Upper lobe of right lung (tissue), 1 donor: ENCODE data around the gene SHISA8. TPM values are rescaled to one million over a fixed set of nuclear protein-coding genes. Genes with fewer than 3 reads are reported as not detected.

Source experiments
- ATAC-seq: fragments of 200-7000 bp; cut with Tn5 transposase; one replicate; pipeline ENCODE4 v1.9.1; 2020; ENCODE audit warnings: mild to moderate bottlenecking, moderate library complexity
- DNase-seq: peaks from one replicate; pipeline ENCODE4 v3.0.0-alpha.2; 2020
- H3K27ac ChIP-seq: fragments of 200-600 bp; one replicate; pipeline ENCODE4 v1.8.0; 2022
- H3K27me3 ChIP-seq: fragments of 200-600 bp; one replicate; pipeline ENCODE4 v1.8.0; 2022; ENCODE audit warnings: mild to moderate bottlenecking
- H3K36me3 ChIP-seq: fragments of 200-600 bp; one replicate; pipeline ENCODE4 v1.8.0; 2022
- H3K4me1 ChIP-seq: fragments of 200-600 bp; one replicate; pipeline ENCODE4 v1.8.0; 2022
- H3K4me3 ChIP-seq: fragments of 200-600 bp; one replicate; pipeline ENCODE4 v1.8.0; 2022; ENCODE audit warnings: mild to moderate bottlenecking
- H3K9me3 ChIP-seq: fragments of 200-600 bp; one replicate; pipeline ENCODE4 v1.8.0; 2022
- intact Hi-C: fragments of 100-400 bp; cut with DNase I; formaldehyde crosslinking; loops from one replicate; pipeline ENCODE4 v1.11.0; 2022
- total RNA-seq: library from RNA; stranded (reverse); fragmentation: NEBNext Ultra II Directional; extraction: Animal tissue kit (Norgen Biotek cat#: 25700); gene quantifications from one replicate; pipeline ENCODE4 v1.2.1, GENCODE V29; 2021
- TF ChIP-seq, protein P1 (sequence below): fragments of 200-600 bp; IDR thresholded peaks from one replicate; pipeline ENCODE4 v1.8.0; 2022; ENCODE audit warnings: antibody characterized with exemption
- donor health status: DM: no; HTN: yes; CAD: no; lungs with severe emphysema.

Gene SHISA8
- total RNA-seq, 1 donor from 2014 or later: not detected

DNA sequence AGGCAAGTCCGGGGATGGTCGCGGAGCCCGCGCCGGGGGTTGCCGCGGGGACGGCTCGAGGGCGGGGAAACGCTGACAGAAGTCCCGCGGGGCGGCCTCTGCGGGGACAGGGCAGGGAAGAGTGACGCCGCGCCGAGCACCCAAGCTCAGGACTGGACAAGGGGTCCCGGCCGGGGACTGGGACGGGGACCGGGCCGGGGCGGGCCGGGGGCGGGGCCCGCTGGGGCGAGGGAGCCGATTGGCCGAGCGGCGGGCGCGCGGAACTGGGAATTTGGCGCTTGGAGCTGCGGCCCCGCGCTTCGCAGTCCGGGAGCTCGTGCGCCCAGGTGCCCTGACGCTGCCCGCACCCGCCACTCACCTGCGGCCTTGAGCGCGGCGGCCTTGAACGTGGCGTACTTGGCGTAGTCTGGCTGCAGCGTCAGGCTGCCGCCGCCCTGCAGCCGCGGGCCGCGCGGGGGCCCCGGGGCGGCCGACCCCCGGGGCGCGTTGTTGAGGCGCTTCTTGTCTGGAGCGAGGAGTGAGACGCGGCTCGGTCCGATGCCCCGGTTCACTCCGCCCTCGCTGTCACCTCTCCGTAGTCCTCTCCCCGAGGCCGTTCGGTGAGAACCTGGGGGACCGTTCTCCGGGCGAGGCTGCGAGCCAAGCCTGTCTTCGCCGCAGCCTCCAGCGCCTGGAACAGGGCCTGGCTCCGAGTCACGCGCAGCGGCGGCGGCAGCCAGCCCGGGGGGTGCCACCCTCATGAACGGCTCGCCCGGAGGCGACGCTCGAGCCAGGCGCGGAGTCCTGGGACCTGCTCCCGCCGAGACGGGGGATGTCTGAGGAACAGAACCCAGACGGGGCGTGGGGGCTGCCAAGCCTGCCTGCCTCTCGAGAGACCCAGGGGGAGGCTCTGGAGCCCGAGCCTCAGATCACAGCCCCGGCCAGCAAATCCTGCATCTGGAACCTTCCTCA is 4.5 kb downstream of the SHISA8 start:
- DNase-seq (no peak), ATAC-seq (peak; percentile 6)
- no peaks in the 10 kb centered on the region for H3K9me3 ChIP-seq
- H3K4me1 ChIP-seq: peaks cover 10% of the 10 kb centered on the region
- TF ChIP-seq, protein P1, sequence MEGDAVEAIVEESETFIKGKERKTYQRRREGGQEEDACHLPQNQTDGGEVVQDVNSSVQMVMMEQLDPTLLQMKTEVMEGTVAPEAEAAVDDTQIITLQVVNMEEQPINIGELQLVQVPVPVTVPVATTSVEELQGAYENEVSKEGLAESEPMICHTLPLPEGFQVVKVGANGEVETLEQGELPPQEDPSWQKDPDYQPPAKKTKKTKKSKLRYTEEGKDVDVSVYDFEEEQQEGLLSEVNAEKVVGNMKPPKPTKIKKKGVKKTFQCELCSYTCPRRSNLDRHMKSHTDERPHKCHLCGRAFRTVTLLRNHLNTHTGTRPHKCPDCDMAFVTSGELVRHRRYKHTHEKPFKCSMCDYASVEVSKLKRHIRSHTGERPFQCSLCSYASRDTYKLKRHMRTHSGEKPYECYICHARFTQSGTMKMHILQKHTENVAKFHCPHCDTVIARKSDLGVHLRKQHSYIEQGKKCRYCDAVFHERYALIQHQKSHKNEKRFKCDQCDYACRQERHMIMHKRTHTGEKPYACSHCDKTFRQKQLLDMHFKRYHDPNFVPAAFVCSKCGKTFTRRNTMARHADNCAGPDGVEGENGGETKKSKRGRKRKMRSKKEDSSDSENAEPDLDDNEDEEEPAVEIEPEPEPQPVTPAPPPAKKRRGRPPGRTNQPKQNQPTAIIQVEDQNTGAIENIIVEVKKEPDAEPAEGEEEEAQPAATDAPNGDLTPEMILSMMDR: no peak
- peaks cover 61% of the 10 kb centered on the region for H3K27me3 ChIP-seq
- H3K4me3 ChIP-seq: peak overlapping the region; percentile 19
- intact Hi-C loops: no loop called here
- H3K36me3 ChIP-seq: peaks cover 5% of the 10 kb centered on the region
- no peak overlapping the region for H3K27ac ChIP-seq

DNA sequence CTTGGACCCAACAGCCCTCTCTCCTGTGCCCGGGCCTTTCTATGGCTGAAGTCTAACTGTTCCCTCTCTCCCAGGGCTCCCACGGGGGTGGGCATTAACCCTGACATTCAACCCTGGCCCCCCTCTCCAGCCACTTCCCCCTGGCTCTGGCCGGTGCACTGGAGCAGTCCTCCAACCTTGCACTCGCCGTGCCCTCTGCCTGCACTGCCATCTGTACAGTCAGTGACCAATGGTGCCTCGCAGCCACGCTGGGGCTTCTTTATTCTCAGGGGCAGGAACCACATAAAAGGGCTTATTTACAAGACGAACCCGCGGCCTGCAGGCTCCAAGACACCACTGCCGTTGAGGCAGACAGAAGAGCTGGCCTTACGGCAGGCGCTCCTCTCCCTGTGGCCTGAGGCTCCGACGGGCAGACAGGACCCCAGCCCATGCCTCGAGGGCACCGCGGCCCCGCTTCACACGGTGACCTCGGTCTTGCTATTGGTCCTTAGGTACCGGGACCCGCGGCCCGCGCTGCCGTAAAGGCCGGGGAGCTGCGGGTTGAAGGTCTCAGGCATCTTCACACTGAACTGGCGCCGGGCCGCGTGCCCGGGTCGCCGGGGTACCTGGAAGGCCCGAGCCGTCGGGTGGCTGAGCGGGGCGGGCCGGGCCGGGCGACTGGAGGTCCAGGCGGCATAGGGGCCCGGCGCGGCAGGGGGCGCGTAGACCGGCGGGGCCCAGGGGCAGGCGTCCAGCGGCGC is 5.4 kb downstream of the SHISA8 start:
- no peak for ATAC-seq
- intact Hi-C loops: no loop called here
- H3K4me1 ChIP-seq: peaks cover 10% of the 10 kb centered on the region
- H3K9me3 ChIP-seq: no peaks in the 10 kb centered on the region
- H3K36me3 ChIP-seq: peaks cover 13% of the 10 kb centered on the region
- peaks cover 54% of the 10 kb centered on the region for H3K27me3 ChIP-seq
- TF ChIP-seq, protein P1: no peak
- DNase-seq: no peak
- no peak overlapping the region for H3K27ac ChIP-seq
- H3K4me3 ChIP-seq: peak overlapping the region; percentile 19

DNA sequence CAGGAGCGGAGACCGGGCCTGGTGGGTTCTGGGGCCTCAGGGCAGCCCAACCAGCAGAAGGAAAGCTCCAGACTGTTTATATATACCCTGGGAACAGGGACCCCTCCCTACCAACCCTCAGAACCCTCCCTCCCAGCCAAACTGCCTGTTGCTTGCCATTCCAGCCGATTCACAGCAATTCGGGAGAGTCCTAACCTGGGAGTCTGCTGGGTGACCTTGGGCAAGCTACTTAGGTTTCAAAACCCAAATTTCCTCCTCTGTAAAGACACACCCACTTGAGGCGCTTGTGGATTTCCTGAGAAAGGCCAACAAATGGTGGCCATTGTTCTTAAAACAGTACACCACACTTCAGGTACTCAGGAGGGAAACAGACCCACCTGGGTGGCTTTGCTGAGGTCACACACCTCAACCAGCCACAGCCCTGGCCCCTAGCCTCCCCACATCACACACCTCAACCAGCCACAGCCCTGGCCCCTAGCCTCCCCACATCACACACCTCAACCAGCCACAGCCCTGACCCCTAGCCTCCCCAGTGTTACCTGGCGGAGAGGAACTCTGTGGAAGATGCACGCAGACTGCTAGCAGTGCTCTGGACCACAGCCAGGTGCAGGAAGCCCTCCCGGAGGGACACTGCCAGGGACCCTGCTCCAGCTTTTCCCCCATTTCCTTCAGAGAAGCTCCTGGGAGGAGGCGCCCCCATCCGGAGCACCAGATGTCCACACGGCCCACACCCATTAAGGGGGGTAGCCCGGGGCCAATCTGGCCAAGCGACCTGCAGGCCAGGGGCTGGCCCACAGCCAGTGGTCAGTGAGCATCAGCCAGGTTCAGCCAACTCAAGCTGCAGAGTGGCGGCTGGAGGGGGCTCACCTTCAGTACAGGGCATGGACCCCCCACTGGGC is 6.2 kb downstream of the SHISA8 start:
- intact Hi-C loops: no loop called here
- ATAC-seq: no peak
- H3K9me3 ChIP-seq: no peaks in the 10 kb centered on the region
- DNase-seq: no peak
- TF ChIP-seq, protein P1: no peak
- H3K27me3 ChIP-seq: peaks cover 48% of the 10 kb centered on the region
- peaks cover 10% of the 10 kb centered on the region for H3K4me1 ChIP-seq
- no peak overlapping the region for H3K27ac ChIP-seq
- H3K36me3 ChIP-seq: peaks cover 22% of the 10 kb centered on the region
- no peak overlapping the region for H3K4me3 ChIP-seq

DNA sequence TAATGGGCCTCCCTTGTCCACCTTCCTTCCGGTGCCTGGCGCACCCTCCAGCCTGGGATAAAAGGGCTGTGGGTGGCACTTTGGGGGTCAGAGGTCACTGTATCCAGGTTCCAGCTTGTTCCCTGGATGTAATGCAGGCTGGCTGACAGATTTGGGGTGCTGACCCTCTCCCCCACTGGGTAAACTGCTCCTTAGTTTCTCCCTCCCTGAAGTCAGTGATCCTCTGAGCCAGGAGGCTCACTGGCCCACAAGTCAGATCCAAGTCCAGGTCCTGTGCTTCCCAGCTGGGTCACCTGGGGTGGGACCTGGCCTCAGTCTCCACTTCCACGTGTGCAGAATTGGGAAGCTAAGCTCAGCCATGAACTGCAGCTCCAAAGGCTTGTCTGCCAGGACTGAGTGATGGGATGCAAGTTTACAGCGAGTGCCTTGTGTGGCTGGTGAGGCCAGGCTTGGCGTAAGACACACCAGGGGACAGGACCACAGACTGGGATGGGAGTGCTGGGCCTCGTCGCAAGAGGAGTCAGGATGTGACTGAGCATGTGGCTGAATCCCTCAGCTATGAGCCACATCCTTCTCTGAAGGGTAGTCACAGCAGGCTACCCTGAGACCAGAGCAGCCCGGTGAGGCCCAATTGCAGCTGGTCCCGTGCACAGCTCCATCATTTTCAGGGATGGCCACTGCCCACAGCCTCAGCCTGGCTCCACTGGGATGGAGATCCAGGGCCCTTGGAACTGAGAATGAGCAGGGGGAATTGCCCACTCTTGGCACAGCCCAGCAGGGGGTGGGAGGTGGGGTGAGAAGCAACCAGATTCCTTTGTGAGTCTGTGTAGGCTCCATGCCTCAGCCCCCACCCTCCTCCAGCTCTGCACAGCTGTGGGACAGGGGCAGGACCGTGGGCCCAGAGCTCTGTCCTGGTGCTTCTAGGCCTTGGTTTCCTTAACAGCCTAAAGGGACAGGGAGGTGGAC is 7.2 kb downstream of the SHISA8 start:
- Histone ChIP-seq H3K9me3 (no peaks in the 10 kb centered on the region), H3K36me3 (peaks cover 31% of the 10 kb centered on the region), H3K4me1 (peaks cover 10% of the 10 kb centered on the region), H3K27me3 (peaks cover 39% of the 10 kb centered on the region), H3K27ac (no peak overlapping the region), H3K4me3 (no peak overlapping the region)
- DNase-seq (no peak), ATAC-seq (no peak)
- TF ChIP-seq, protein P1: no peak
- intact Hi-C loops: no loop called here
